ENCODE measurements around the gene PIF1.

Gene PIF1

GRCh38 chr15:64775551-64776401 lies 49.7 kb downstream of the PIF1 start, which contains the start of gene RBPMS2:
TSS of gene RBPMS2 (minus strand) at chr15:64775589. CDS start at chr15:64775319, 270 bp downstream.
- DNase-seq (ENCODE audit: low read depth) = no peak

- DNase-seq (ENCODE audit: low read depth) = no peak
These were observed 50.6 kb downstream of the PIF1 start for GRCh38 chr15:64774629-64775493.

DNA sequence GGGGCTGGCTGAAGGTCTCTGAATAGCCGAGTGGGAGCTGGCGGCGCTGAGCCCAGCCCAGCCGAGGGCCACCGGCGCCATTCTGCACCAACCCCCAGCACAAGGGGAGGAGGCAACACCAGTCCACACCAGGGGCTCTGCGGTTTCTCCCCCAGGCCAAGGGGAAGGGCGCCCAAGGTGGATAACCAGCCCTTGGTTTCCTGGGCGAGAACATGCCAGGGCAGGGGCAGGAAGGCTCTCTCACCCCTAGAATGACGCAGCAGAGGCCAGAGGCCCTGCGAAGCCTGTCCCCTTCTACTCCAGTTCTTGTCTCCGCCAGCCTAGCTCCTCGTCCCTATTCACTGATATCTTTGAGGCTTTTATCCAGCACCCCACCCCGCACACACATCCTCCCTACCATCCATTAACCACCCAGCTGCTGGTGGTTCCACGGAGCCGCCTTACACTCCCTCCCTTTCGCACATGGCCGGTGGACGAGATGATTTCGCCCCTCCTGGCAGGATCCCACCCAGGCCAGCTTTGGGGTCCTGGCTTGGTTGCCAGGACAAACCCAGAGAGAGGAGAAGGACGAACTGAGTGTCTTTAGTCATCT lies 51.3 kb downstream of the PIF1 start:
- no peak for DNase-seq (ENCODE audit: low read depth)

DNA sequence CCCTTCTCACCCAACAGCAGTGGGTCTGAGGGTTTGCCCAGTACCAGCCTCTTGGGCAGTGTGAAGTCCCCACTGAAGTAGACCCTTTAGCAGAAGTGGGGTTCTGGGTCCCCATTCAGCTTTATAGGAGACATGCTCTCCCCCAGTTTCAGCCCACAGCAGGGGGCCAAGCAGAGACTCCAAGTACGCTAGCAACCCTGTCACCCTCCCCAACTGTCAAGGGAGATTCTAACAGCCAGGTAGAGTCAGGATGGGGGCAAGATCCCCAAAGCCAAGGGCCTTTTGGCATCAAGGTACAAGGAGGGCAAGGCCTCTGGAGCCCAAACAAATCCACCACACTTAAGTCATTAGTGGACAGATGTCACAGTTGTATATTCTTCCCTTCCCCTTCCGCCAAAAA lies 51.8 kb downstream of the PIF1 start:
- DNase-seq (ENCODE audit: low read depth) = no peak

DNA sequence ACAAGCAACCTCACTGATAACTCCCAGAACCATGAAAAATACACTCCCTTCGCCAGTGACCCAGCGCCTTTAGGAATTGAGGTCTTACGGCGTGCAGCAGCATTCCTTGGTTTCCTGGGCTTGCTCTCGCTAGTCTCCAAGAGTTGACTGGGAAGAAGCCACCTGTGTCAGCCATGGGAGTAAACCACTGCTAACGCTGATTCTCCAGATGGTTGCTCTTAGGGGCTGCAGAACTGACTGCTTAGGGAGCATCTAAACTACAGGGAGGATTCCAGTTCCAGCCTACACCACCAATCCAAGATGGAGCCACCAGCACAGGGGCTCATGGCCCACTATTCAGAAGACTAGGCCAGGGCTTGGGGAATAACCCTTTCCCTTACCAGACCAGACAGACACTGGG lies 52.5 kb downstream of the PIF1 start:
- no peak for DNase-seq (ENCODE audit: low read depth)

GRCh38 chr15:64772488-64772887 lies 53.0 kb downstream of the PIF1 start:
- DNase-seq (ENCODE audit: low read depth) = no peak

DNA sequence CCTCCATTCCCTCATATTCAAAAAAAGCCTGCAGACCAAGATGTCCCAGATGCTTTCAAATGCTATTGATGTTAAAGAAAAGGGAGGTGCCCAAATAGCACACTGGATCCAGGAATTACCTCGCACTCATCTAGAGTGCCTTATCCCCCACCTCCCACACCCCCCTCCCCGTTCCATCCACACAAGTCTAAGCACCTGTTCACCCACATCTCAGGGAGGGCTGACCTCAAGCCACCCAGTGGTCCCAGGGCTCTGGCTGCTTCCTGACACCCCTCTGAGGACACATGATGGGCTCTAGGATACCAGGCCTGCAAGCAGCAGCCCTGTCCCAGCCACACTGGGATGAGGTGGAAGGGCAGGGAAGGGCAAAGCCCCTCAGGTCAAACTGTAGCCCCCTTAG lies 54.8 kb downstream of the PIF1 start:
- DNase-seq (ENCODE audit: low read depth) = no peak

GRCh38 chr15:64767203-64767602 lies 58.2 kb downstream of the PIF1 start:
- no peak for DNase-seq (ENCODE audit: low read depth)

DNA sequence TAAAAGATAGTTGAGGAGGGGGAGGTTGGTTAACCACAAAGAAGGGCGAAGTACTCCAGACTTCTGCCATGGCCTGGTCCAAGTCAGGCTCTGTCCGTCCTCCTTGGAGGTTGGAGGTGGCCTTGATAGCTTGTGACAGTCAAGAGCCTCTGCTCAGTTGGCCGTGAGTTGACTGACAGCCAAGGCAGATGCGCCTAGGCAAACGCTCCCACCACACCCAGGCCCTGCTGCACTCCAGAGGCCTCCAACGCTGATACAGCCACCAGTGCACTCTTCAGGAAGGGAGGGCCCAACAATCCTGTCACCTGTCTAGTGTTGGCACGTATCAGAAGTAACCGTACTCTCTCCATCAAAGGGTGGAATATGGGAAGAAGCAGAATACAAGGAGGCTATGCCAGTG lies 59.4 kb downstream of the PIF1 start:
- no peak for DNase-seq (ENCODE audit: low read depth)
